Smooth muscle cell (in vitro differentiated cells): ENCODE results near the gene ABLIM1. TPM values are rescaled to one million over a fixed set of nuclear protein-coding genes. Genes with fewer than 3 reads are reported as not detected.
A peak's percentile ranks its signal among the peaks of the same experiment; 100 is the strongest.

Experiments
- DNase-seq: peaks from one replicate; lab custom pipeline; 2025; ENCODE audit not compliant: unreplicated experiment; lab: John Stamatoyannopoulos, UW
- H2AFZ ChIP-seq: fragments of 200-600 bp; sonication (generic); 2 replicates; pipeline ENCODE4 v1.6.0; 2016; ENCODE audit warnings: antibody characterized with exemption, low read depth, mild to moderate bottlenecking
- H3F3A ChIP-seq: fragments of 200-600 bp; sonication (generic); 2 replicates; pipeline ENCODE4 v1.6.0; 2017; ENCODE audit warnings: antibody characterized with exemption, low read depth
- H3K27ac ChIP-seq: fragments of 200-600 bp; sonication (generic); 2 replicates; pipeline ENCODE4 v1.5.1; 2016; ENCODE audit warnings: low read depth, mild to moderate bottlenecking
- H3K27me3 ChIP-seq: fragments of 200-600 bp; sonication (generic); 2 replicates; pipeline ENCODE4 v1.6.1; 2016; ENCODE audit warnings: low read depth, mild to moderate bottlenecking
- H3K36me3 ChIP-seq: fragments of 200-600 bp; sonication (generic); 2 replicates; pipeline ENCODE4 v1.5.1; 2016; ENCODE audit warnings: low read depth
- H3K4me1 ChIP-seq: fragments of 200-600 bp; sonication (generic); 2 replicates; pipeline ENCODE4 v1.5.1; 2016; ENCODE audit warnings: low read depth
- H3K4me2 ChIP-seq: fragments of 200-600 bp; sonication (generic); 2 replicates; pipeline ENCODE4 v1.6.0; 2016; ENCODE audit warnings: mild to moderate bottlenecking
- H3K4me3 ChIP-seq: fragments of 200-600 bp; sonication (generic); 2 replicates; pipeline ENCODE4 v1.5.1; 2016; ENCODE audit warnings: mild to moderate bottlenecking
- H3K79me2 ChIP-seq: fragments of 200-600 bp; sonication (generic); 2 replicates; pipeline ENCODE4 v1.6.0; 2016; ENCODE audit warnings: low read depth, mild to moderate bottlenecking
- H3K9ac ChIP-seq: fragments of 200-600 bp; sonication (generic); 2 replicates; pipeline ENCODE4 v1.6.0; 2016; ENCODE audit warnings: low read depth
- H3K9me3 ChIP-seq: fragments of 200-600 bp; sonication (generic); replicated peaks from 2 replicates; pipeline ENCODE4 v1.5.1; 2016; ENCODE audit warnings: low read depth
- H4K20me1 ChIP-seq: fragments of 200-600 bp; sonication (generic); 2 replicates; pipeline ENCODE4 v1.6.0; 2016; ENCODE audit warnings: low read depth
- CTCF ChIP-seq: fragments of 200-600 bp; sonication (generic); IDR thresholded peaks from 2 replicates; pipeline ENCODE4 v1.5.1; 2017; ENCODE audit warnings: borderline replicate concordance, mild to moderate bottlenecking, antibody characterized with exemption; ENCODE audit not compliant: insufficient read depth, poor library complexity, severe bottlenecking
- WGBS: methylation state at CpG from one replicate; pipeline ENCODE4 v1.1.7; 2016; ENCODE audit warnings: low lambda C conversion rate; 5-methylcytosine and 5-hydroxymethylcytosine counted together
- polyA plus RNA-seq: library from polyadenylated mRNA; unstranded; fragments of >200 nt; fragmentation: Nextera tagmentation; extraction: Ambion mirVana; gene quantifications from 2 replicates; pipeline ENCODE4 v1.2.1, GENCODE V29; 2016
- total RNA-seq: library from RNA; depleted of rRNA; stranded (reverse); fragments of >200 nt; gene quantifications from 2 replicates; pipeline ENCODE4 v1.2.3, GENCODE V29; 2014

ABLIM1 gene
- total and polyA plus RNA-seq, 2 experiments from 2014 or later = 1.6 to 17.6 TPM

GRCh38 chr10:114408112-114408967, 249.7 kb downstream of the ABLIM1 start:
- Histone ChIP-seq H2AFZ (no peak overlapping the region), H3F3A (peaks cover 5% of the 10 kb centered on the region), H3K4me1 (no peaks in the 10 kb centered on the region), H4K20me1 (no peaks in the 10 kb centered on the region), H3K79me2 (no peaks in the 10 kb centered on the region), H3K9ac (no peak overlapping the region), H3K4me3 (no peak overlapping the region), H3K27ac (no peak overlapping the region), H3K4me2 (no peak overlapping the region), H3K27me3 (no peaks in the 10 kb centered on the region), H3K9me3 (no peaks in the 10 kb centered on the region), H3K36me3 (no peaks in the 10 kb centered on the region)
- DNase-seq = no peak
- no peak for TF ChIP-seq CTCF
- 77% methylated on average over 12 of the region's 12 CpGs for WGBS

GRCh38 chr10:114406455-114406854, 251.6 kb downstream of the ABLIM1 start:
- H3F3A ChIP-seq = peaks cover 13% of the 10 kb centered on the region
- H3K9me3 ChIP-seq = no peaks in the 10 kb centered on the region
- no peak overlapping the region for H2AFZ ChIP-seq
- H3K4me1 ChIP-seq = peaks cover 12% of the 10 kb centered on the region
- no peak overlapping the region for H3K4me3 ChIP-seq
- H3K27ac ChIP-seq = no peak overlapping the region
- H3K4me2 ChIP-seq = no peak overlapping the region
- H3K36me3 ChIP-seq = no peaks in the 10 kb centered on the region
- DNase-seq = no peak
- 100% methylated on average over 1 of the region's 1 CpG for WGBS
- no peak for TF ChIP-seq CTCF
- H3K27me3 ChIP-seq = no peaks in the 10 kb centered on the region
- peaks cover 5% of the 10 kb centered on the region for H4K20me1 ChIP-seq
- no peaks in the 10 kb centered on the region for H3K79me2 ChIP-seq
- no peak overlapping the region for H3K9ac ChIP-seq

- H3K27me3 ChIP-seq = no peaks in the 10 kb centered on the region
- H3K9me3 ChIP-seq = no peaks in the 10 kb centered on the region
- H3K79me2 ChIP-seq = peaks cover 7% of the 10 kb centered on the region
- peaks cover 22% of the 10 kb centered on the region for H3F3A ChIP-seq
- 31% methylated on average over 11 of the region's 16 CpGs for WGBS
- H3K9ac ChIP-seq = no peak overlapping the region
- H3K4me2 ChIP-seq = peak overlapping the region; percentile 93
- no peak for TF ChIP-seq CTCF
- peak overlapping the region; percentile 87 for H2AFZ ChIP-seq
- peak overlapping the region; percentile 62 for H3K4me3 ChIP-seq
- H3K36me3 ChIP-seq = no peaks in the 10 kb centered on the region
- H4K20me1 ChIP-seq = peaks cover 5% of the 10 kb centered on the region
- no peak for DNase-seq
- no peak overlapping the region for H3K27ac ChIP-seq
- peaks cover 19% of the 10 kb centered on the region for H3K4me1 ChIP-seq
These were observed 253.1 kb downstream of the ABLIM1 start for GRCh38 chr10:114405011-114405350.
